Rectal smooth muscle tissue (tissue), 1 donor: ENCODE results near the gene AP3B1.

Experiments used
- H3K27ac ChIP-seq: one replicate; pipeline ENCODE4 v1.7.0; 2013; ENCODE audit warnings: low read depth, low read length, inconsistent platforms
- H3K27me3 ChIP-seq: one replicate; pipeline ENCODE4 v1.7.0; 2013; ENCODE audit warnings: low read length; ENCODE audit not compliant: control insufficient read depth, insufficient read depth
- H3K36me3 ChIP-seq: one replicate; pipeline ENCODE4 v1.7.0; 2013; ENCODE audit warnings: low read length; ENCODE audit not compliant: control insufficient read depth, insufficient read depth
- H3K4me1 ChIP-seq: one replicate; pipeline ENCODE4 v1.7.0; 2013; ENCODE audit warnings: low read length; ENCODE audit not compliant: control insufficient read depth, insufficient read depth
- H3K4me3 ChIP-seq: one replicate; pipeline ENCODE4 v1.7.0; 2013; ENCODE audit warnings: low read length
- H3K9ac ChIP-seq: one replicate; pipeline ENCODE4 v1.7.0; 2013; ENCODE audit warnings: low read length

Gene AP3B1

GRCh38 chr5:77984587-77984986 is 309.9 kb downstream of the AP3B1 start:
- Histone ChIP-seq H3K4me1 (no peaks in the 10 kb centered on the region), H3K27me3 (no peaks in the 10 kb centered on the region), H3K36me3 (no peaks in the 10 kb centered on the region), H3K4me3 (no peak overlapping the region), H3K27ac (no peak overlapping the region), H3K9ac (no peak overlapping the region)

GRCh38 chr5:77983482-77984199 is 310.9 kb downstream of the AP3B1 start:
- no peaks in the 10 kb centered on the region for H3K4me1 ChIP-seq
- H3K9ac ChIP-seq, result no peak overlapping the region
- no peak overlapping the region for H3K4me3 ChIP-seq
- H3K36me3 ChIP-seq, result no peaks in the 10 kb centered on the region
- H3K27me3 ChIP-seq, result no peaks in the 10 kb centered on the region
- no peak overlapping the region for H3K27ac ChIP-seq

- Histone ChIP-seq H3K9ac (no peak overlapping the region), H3K27ac (no peak overlapping the region), H3K4me3 (no peak overlapping the region), H3K4me1 (no peaks in the 10 kb centered on the region), H3K36me3 (no peaks in the 10 kb centered on the region), H3K27me3 (no peaks in the 10 kb centered on the region)
Measured at GRCh38 chr5:77981820-77982219, 312.7 kb downstream of the AP3B1 start.

- H3K4me1 ChIP-seq, result peaks cover 4% of the 10 kb centered on the region
- no peak overlapping the region for H3K9ac ChIP-seq
- no peak overlapping the region for H3K4me3 ChIP-seq
- peaks cover 21% of the 10 kb centered on the region for H3K27me3 ChIP-seq
- H3K27ac ChIP-seq, result no peak overlapping the region
- no peaks in the 10 kb centered on the region for H3K36me3 ChIP-seq
Measured at GRCh38 chr5:77974576-77974975, 319.9 kb downstream of the AP3B1 start.

GRCh38 chr5:77973253-77973609 is 321.3 kb downstream of the AP3B1 start:
- Histone ChIP-seq H3K9ac (no peak overlapping the region), H3K27me3 (peaks cover 21% of the 10 kb centered on the region), H3K36me3 (no peaks in the 10 kb centered on the region), H3K27ac (no peak overlapping the region), H3K4me1 (peaks cover 4% of the 10 kb centered on the region), H3K4me3 (peak overlapping the region; percentile 53)

GRCh38 chr5:77972469-77973252 is 321.8 kb downstream of the AP3B1 start:
- Histone ChIP-seq H3K27me3 (peaks cover 21% of the 10 kb centered on the region), H3K36me3 (no peaks in the 10 kb centered on the region), H3K4me3 (peak overlapping the region; percentile 53), H3K27ac (no peak overlapping the region), H3K4me1 (peaks cover 4% of the 10 kb centered on the region), H3K9ac (no peak overlapping the region)

GRCh38 chr5:77971776-77972468 is 322.6 kb downstream of the AP3B1 start:
- H3K4me3 ChIP-seq, result peak overlapping the region; percentile 53

GRCh38 chr5:77970891-77971290 is 323.6 kb downstream of the AP3B1 start:
- Histone ChIP-seq H3K4me1 (peaks cover 4% of the 10 kb centered on the region), H3K36me3 (no peaks in the 10 kb centered on the region), H3K9ac (no peak overlapping the region), H3K27me3 (peaks cover 21% of the 10 kb centered on the region), H3K27ac (no peak overlapping the region), H3K4me3 (no peak overlapping the region)

More at GRCh38 chr5:77971776-77972468, 322.6 kb downstream of the AP3B1 start:
- Histone ChIP-seq H3K27me3 (peaks cover 21% of the 10 kb centered on the region), H3K27ac (no peak overlapping the region), H3K9ac (no peak overlapping the region), H3K36me3 (no peaks in the 10 kb centered on the region), H3K4me1 (peaks cover 4% of the 10 kb centered on the region)

- no peaks in the 10 kb centered on the region for H3K27me3 ChIP-seq
- H3K36me3 ChIP-seq, result no peaks in the 10 kb centered on the region
- H3K9ac ChIP-seq, result no peak overlapping the region
- no peak overlapping the region for H3K27ac ChIP-seq
- no peak overlapping the region for H3K4me3 ChIP-seq
- H3K4me1 ChIP-seq, result no peaks in the 10 kb centered on the region
Measured at GRCh38 chr5:77963795-77964194, 330.7 kb downstream of the AP3B1 start.

- Histone ChIP-seq H3K27me3 (no peaks in the 10 kb centered on the region), H3K9ac (no peak overlapping the region), H3K4me3 (no peak overlapping the region), H3K27ac (no peak overlapping the region), H3K4me1 (no peaks in the 10 kb centered on the region), H3K36me3 (no peaks in the 10 kb centered on the region)
Measured at GRCh38 chr5:77960863-77961396, 333.6 kb downstream of the AP3B1 start.

- H3K4me1 ChIP-seq, result no peaks in the 10 kb centered on the region
- no peak overlapping the region for H3K9ac ChIP-seq
- H3K4me3 ChIP-seq, result no peak overlapping the region
- H3K27me3 ChIP-seq, result no peaks in the 10 kb centered on the region
- no peaks in the 10 kb centered on the region for H3K36me3 ChIP-seq
- H3K27ac ChIP-seq, result no peak overlapping the region
Measured at GRCh38 chr5:77960305-77960704, 334.2 kb downstream of the AP3B1 start.

- H3K36me3 ChIP-seq, result no peaks in the 10 kb centered on the region
- no peak overlapping the region for H3K9ac ChIP-seq
- H3K27ac ChIP-seq, result no peak overlapping the region
- H3K27me3 ChIP-seq, result no peaks in the 10 kb centered on the region
- H3K4me3 ChIP-seq, result no peak overlapping the region
- H3K4me1 ChIP-seq, result no peaks in the 10 kb centered on the region
Measured at GRCh38 chr5:77958642-77959330, 335.7 kb downstream of the AP3B1 start.
